ENCODE measurements around the gene PIAS1.

Gene PIAS1

DNA sequence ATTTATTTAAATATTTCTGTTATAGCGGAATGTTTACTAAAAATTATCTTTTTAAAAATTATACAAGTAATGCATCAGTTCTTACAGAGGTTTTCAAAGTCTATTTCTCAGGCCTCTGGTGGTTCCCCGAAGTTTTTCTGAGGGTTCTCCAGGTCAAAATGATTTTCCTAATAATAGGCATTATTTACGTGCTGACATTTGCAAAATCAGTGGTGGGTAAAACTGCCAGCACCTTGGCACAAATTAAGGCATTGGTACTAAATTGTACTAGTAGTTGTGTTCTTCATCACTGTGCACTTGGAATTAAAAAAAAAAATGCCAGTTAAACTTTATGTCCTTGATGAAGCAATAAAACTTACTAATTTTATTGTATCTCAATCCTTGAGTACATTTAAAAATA, 9.5 kb downstream of the PIAS1 start:
- DNase-seq = no peak

GRCh38 chr15:68073576-68074288, 19.6 kb downstream of the PIAS1 start:
- no peak for DNase-seq

DNA sequence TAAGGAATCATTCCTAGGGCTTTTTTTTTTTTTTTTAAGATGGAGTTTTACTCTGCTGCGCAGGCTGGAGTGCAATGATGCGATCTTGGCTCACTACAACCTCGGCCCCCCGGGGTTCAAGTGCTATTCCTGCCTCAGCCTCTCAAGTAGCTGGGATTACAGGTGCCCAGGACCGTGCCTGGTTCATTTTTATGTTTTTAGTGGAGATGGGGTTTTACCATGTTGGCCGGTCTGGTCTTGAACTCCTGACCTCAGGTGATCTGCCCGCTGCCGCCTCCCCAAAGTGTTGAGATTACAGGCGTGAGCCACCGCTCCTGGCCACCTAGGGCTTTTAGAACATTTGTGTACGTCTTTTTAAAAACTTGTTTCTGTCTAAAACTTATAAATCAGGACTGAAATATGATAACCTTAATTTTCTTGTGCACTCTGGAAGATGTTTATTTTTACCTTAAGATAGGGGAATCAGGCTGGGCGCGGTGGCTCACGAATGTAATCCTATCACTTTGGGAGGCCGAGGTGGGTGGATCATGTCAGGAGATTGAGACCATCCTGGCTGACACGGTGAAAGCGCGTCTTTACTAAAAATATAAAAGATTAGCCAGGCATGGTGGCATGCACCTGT, 21.8 kb downstream of the PIAS1 start:
- no peak for DNase-seq

DNA sequence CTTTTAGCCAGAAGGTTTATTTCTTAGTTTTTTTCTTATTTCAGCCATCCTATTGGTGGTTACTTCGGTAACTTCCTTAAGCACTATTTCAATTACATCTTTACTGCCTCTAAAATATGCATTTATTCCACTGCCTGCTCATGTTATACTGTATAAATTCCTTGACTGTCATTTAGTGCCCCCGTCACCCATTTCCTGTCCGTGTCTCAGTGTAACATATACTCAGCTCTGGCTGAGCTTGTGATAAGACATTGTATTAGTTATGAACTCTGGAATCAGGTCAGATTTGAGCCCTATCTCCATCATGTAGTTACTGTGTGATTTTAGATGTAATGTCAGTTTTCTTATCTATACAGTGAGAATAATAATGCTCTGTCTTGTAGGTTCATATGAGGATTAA, 24.2 kb downstream of the PIAS1 start:
- DNase-seq = no peak

DNA sequence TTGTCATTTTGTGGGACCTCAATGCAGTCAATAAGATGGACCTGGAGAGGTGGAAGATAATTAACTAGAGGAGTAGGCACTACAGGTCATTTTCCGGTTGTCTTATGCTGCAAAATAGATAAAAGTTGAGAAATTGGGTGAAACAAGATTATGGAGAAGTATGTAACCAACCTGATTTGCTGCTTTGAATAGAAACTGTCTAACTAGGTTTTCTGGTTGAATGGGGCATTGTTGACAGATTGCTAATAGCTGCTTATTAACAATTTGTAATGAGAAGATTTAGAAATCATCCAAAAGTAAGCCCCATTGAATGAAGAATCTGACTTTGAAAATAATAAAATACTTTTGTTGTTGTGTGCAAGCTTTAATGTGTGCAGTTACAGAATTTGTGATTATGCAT, 26.2 kb downstream of the PIAS1 start:
- DNase-seq = no peak

- no peak for DNase-seq
These were observed 26.7 kb downstream of the PIAS1 start for GRCh38 chr15:68080783-68081182.

DNA sequence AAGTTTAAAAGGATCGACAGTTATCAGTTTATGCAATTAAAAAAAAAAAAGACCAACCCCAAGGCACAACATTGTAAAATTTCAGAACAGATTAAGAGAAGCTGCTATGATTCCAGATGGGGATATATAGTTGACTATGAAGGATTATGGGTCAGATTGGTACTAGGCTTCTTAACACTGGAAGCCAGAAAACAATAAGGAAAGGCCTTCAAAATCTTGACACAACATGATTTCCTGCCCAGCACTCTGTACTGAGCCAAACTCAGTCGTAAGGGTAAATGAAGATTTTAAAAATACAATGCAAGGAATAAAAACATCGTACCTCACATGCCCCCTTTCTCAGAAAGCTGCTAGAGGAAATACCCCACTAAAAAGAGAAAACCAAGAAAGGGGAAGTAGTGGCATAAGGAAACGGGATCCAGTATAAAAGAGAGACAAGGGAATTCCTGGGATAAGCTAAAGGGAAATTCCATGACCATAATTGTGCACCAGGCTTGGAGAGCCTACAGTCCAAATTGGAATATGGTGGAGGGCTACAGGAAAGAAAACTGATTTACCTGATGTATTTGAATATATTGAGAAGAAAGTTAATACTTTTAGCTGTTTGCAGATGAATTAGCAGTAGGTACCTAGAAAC, 27.9 kb downstream of the PIAS1 start:
- no peak for DNase-seq

DNA sequence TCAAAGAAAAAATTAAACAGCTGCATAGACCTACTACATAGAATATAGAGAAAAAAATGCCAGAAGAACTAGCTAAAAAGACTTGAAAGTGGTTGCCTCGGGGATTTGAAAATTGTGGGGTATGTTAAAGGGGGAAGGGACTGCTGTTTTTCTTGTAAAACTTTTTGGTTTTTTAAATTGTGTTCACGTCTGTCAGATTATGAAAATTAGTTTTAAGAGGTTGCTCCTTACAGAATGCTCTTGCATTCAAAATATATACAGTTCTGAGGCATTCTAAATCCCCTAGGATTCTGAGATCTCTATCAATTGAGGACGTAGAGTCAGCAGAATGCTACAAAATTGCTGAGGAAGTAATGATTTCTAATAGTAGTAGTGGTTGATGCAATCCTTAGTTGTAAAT, 28.6 kb downstream of the PIAS1 start:
- DNase-seq = no peak

- no peak for DNase-seq
These were observed 29.3 kb downstream of the PIAS1 start for GRCh38 chr15:68083463-68083862.

- no peak for DNase-seq
These were observed 30.9 kb downstream of the PIAS1 start for GRCh38 chr15:68085052-68085451.

GRCh38 chr15:68091743-68092142, 37.6 kb downstream of the PIAS1 start:
- no peak for DNase-seq

- no peak for DNase-seq
These were observed 42.0 kb downstream of the PIAS1 start for GRCh38 chr15:68096099-68096498.

GRCh38 chr15:68097029-68097428, 42.9 kb downstream of the PIAS1 start:
- no peak for DNase-seq

DNA sequence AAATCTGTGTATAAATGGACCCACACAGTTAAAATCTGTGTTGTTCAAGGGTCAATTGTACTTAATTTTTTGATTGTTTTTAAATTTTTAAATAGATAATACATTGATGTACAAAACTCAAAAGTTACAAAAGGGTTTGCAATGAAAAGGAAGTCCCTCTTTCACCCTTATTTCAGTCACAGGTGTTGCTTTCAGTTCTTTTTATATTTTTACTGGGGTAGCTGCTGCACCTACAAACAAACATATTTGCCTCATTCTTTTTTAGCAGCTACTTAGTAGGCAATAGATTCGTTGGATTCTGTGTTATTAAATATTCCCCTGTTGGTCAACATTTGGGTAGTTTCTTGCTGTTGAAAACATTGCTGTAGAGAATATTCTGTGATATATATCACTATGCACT, 44.4 kb downstream of the PIAS1 start:
- no peak for DNase-seq

- DNase-seq = no peak
These were observed 46.1 kb downstream of the PIAS1 start for GRCh38 chr15:68100194-68100593.

GRCh38 chr15:68103603-68104002, 49.5 kb downstream of the PIAS1 start:
- DNase-seq = no peak

- no peak for DNase-seq
These were observed 52.5 kb downstream of the PIAS1 start for GRCh38 chr15:68106656-68107055.

GRCh38 chr15:68107142-68107541, 53.0 kb downstream of the PIAS1 start:
- no peak for DNase-seq

DNA sequence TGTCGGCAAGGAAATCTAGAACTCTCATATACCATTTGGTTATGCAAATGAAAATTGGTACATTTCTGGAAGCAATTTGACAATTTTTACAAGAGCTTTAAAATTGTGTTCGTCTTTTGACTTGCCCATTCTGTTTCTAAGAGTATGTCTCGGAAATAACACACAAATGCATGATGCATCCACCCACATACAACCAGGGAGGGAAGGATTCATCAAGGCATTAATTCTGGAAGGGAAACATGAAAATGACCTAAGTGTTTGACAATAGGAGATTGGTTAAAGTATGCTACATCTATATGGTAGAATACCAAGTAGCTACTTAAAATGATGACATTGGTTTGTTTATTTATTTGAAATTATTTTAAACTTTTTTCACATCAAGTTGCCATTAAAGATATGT, 58.6 kb downstream of the PIAS1 start:
- no peak for DNase-seq

- DNase-seq = no peak
These were observed 59.2 kb downstream of the PIAS1 start for GRCh38 chr15:68113273-68113672.

DNA sequence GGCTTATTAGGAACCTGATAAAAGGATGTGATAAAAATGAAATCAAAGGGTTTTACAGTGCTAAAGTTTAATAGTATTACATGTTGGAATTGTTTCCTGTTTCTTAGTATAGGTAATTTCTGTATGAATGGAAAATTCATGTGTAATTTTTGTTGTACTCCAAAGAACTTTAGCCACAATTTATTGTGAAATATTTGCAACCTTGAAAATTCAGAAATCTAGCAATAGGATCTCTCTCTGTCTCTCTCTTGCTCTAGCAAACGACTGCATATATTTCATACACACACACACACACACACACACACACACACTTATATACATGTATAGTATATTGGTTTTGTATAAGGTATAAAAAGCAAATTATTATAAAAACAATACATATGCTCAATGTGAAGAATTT, 59.6 kb downstream of the PIAS1 start:
- no peak for DNase-seq

GRCh38 chr15:68114356-68114755, 60.2 kb downstream of the PIAS1 start:
- no peak for DNase-seq

- no peak for DNase-seq
These were observed 60.7 kb downstream of the PIAS1 start for GRCh38 chr15:68114840-68115239.

GRCh38 chr15:68124700-68125099, 70.6 kb downstream of the PIAS1 start:
- no peak for DNase-seq

GRCh38 chr15:68126396-68126795, 72.3 kb downstream of the PIAS1 start:
- no peak for DNase-seq

Data from DMS153 (cell line).